HG03457 (cell line): Measurements from ENCODE around the gene GALT.
A peak's percentile ranks its signal among the peaks of the same experiment; 100 is the strongest.
"Not testable (repeated sequence)": the region's sequence is repeated elsewhere in the genome, so short reads cannot be mapped to it uniquely, and the experiment has no call there.

Source experiments
- ATAC-seq: cut with Tn5 transposase; IDR thresholded peaks from one replicate; pipeline ENCODE4 v1.9.1; 2021; ENCODE audit warnings: moderate number of reproducible peaks; ENCODE audit not compliant: unreplicated experiment

GALT gene

GRCh38 chr9:34627716-34628655 is 18.5 kb upstream of the GALT start:
- ATAC-seq, result no peak

- no peak for ATAC-seq
These were observed 17.6 kb upstream of the GALT start, which contains the start of gene ARID3C for GRCh38 chr9:34628656-34629490. Gene ARID3C, minus strand, starts transcription at chr9:34629066. Its CDS starts 1,052 bp downstream, at chr9:34628014.

DNA sequence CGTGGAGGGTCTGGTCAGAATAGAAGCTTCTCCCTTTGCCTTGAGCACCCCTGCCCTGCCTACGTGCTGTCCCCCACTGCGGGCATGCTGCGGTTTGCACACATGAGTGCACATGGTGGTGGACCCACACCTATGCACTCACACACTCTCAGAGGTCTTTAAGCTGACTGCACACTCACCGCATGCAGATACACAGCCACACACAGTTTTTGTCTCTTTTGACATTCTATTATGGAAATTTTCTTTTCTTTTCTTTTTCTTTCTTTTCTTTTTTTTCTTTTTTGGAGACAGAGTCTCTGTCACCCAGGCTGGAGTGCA is 17.0 kb upstream of the GALT start:
- no peak for ATAC-seq

GRCh38 chr9:34630402-34631154 is 15.9 kb upstream of the GALT start:
- no peak for ATAC-seq

- no peak for ATAC-seq
These were observed 13.3 kb upstream of the GALT start for GRCh38 chr9:34633166-34633565.

- ATAC-seq, result no peak
These were observed 12.5 kb upstream of the GALT start for GRCh38 chr9:34633851-34634550.

DNA sequence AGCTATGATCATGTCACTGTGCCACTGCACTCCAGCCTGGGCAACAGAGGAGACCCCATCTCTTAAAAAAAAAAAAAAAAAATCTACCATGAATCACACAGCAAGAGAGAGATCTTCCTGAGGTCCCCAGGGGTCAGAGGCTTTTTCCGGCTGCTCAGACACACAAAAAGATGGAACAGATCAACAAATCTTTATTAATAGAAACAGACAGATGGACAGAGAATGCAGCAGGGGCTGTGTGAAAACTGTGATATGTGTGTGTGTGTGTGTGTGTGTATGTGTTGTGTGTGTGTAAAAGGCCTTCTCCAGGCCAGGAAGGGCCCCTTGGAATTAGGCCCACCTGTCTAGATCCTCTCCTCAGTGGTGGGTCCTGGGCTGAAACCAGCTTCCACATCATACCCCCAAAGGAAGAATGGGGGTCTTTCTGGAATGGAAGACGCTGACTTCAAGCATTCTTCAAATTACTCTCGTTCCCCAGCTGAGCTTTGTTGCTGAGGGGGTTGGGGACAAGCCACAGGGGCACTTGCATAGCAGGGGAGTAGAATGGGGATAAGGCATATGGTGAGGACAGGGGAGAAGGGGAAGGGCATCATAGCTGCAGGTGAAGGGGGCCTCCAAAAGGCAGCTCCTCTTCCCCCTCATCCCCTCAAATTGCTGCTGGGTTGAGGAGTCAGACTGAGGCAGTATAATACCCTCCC is 11.8 kb upstream of the GALT start:
- ATAC-seq, result no peak

DNA sequence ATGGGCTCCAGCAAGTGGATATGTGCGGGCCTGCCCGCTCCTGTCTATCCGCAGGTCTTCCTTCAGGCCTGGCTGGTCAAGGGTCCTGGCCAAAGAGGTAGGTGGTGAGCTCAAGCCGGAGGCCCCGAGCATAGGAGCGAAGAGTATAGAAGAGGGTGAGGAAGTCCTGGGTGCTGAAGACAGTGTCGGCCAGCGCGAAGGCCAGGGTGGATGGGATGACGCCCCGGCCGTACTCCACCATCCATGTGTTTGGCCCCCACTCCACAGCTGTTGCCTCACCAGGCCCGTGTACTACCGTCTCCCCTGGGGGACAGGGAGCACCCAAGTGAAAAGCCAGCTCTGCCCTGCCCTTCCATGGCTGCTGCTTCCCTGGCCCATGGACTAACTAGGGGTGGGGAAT is 10.9 kb upstream of the GALT start:
- no peak for ATAC-seq

DNA sequence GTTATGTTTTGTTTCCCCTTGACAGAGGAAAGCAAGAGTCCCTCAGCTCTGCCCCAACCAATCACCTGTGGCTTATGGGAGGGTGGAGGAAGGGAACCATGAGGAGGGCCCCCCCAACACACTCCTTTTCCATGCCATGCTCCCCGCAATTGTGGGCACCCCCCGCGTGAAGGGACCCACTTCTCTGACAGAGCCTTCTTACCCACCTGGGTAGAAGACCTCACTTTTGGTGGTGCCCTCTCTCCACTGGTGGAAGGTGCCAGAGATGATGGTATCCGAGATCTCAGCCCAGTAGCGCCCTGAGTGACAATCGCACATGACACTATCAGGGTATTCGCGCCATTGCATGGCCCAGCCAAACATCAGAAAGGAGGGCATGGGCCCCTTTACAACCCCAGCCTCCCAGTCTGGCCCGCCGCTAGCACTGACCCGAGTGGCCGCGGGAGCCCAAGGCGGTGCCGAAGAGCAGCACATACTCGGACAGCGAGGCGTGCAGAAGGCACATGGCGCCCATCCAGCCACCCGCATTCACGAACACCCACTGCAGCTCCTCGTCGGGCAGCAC is 9.6 kb upstream of the GALT start:
- ATAC-seq, result no peak

GRCh38 chr9:34637356-34638137 is 8.9 kb upstream of the GALT start, which contains the start of gene SIGMAR1:
Gene SIGMAR1, minus strand, starts transcription at chr9:34637787. Its CDS starts 90 bp downstream, at chr9:34637697.
- ATAC-seq, result peak; percentile 58

DNA sequence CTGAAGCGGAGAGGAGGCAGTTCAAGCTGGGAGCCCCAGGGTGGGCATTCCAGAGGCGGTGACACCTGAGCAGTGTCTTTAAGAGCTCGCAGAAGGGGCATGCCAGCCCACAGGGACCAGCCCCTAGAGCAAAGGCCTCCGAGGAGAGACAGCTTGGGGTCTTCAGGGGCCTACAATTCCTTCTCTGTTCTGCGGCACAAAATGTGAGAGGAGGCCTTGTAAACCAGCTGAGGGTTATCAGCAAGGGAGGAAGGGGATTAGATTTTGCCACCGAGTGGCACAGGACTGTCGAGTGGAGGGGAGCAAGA is 8.4 kb upstream of the GALT start:
- no peak for ATAC-seq

DNA sequence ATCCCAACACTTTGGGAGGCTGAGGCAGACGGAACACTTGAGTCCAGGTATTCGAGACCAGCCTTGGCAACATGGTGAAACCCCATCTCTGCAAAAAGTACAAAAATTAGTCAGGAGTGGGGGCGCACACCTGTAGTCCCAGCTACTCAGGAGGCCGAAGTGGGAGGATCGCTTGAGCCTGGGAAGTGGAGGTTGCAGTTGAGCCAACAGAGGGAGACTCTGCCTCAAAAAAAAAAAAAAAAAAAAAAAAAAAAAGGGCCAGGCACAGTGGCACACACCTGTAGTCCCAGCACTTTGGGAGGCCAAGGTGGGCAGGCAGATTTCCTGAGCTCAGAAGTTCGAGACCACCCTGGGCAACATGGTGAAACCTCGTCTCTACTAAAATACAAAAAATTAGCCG is 7.2 kb upstream of the GALT start:
- ATAC-seq, result not testable (repeated sequence)

GRCh38 chr9:34642679-34643078 is 3.8 kb upstream of the GALT start:
- no peak for ATAC-seq

GRCh38 chr9:34644766-34645314 is 1.6 kb upstream of the GALT start:
- ATAC-seq, result no peak

- ATAC-seq, result no peak
These were observed 569 bp downstream of the GALT start for GRCh38 chr9:34647084-34647403.

- ATAC-seq, result no peak
These were observed 1.2 kb downstream of the GALT start for GRCh38 chr9:34647651-34648050.

DNA sequence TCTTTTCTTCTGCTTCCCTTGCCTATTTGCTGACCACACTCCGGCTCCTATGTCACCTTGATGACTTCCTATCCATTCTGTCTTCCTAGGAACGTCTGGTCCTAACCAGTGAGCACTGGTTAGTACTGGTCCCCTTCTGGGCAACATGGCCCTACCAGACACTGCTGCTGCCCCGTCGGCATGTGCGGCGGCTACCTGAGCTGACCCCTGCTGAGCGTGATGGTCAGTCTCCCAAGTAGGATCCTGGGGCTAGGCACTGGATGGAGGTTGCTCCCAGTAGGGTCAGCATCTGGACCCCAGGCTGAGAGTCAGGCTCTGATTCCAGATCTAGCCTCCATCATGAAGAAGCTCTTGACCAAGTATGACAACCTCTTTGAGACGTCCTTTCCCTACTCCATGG is 2.2 kb downstream of the GALT start:
- ATAC-seq, result no peak

GRCh38 chr9:34650816-34651215 is 4.3 kb downstream of the GALT start:
- no peak for ATAC-seq

DNA sequence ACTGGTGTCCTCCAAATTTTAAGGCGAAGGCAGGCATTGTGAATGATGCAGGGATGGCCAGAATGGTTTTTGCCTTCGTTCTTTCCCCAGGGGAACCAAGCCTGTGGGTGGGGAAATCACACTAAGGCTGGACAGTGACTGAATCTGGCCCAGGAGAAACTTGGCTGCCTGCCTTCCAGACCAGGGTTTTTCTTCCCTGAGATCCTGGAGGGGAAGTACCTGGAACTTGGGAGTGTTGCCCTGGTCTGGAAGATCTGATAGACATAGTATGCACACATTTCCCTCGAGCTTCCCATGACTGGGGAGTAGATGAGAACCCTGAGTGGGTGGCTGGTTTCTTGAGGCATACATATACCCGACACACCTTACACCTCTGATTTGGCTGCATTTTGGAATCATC is 4.8 kb downstream of the GALT start:
- no peak for ATAC-seq
